ENCODE results near the gene SLC6A13. TPM values are rescaled to one million over a fixed set of nuclear protein-coding genes. Genes with fewer than 3 reads are reported as not detected.

SLC6A13 gene
- total RNA-seq, 1 experiment from 2014 or later: not detected

- no peak overlapping the region for H3K56ac ChIP-seq (ENCODE audit: insufficient read length, low read depth, low read length)
- H2AFZ ChIP-seq (ENCODE audit: low read length): no peak overlapping the region
- no peak overlapping the region for H2BK15ac ChIP-seq (ENCODE audit: low read depth, low read length)
- no peak overlapping the region for H3K9ac ChIP-seq (ENCODE audit: extremely low read depth, insufficient read length, low read length)
- no peak overlapping the region for H2BK20ac ChIP-seq (ENCODE audit: low read depth, low read length, poor library complexity, severe bottlenecking)
- H4K5ac ChIP-seq (ENCODE audit: insufficient read length, low read depth, low read length): no peak overlapping the region
- Mint-ChIP-seq H3K9me3 (no peaks in the 10 kb centered on the region), H3K27ac (no peak overlapping the region), H3K27me3 (ENCODE audit: low read depth) (peaks cover 8% of the 10 kb centered on the region), H3K4me1 (peaks cover 33 to 60% of the 10 kb centered on the region in 2 experiments), H3K36me3 (ENCODE audit: insufficient read depth in 1 of 3, low read depth in 3 of 3) (no peaks in the 10 kb centered on the region; a peak in 2 of 7 replicates), H3K4me3 (no peak overlapping the region)
- no peak overlapping the region for H4K8ac ChIP-seq (replicated peaks; ENCODE audit: insufficient read length, low read depth, low read length)
- no peaks in the 10 kb centered on the region for H3K27me3 ChIP-seq (ENCODE audit: insufficient read depth, low read length)
- no peak overlapping the region for H2BK5ac ChIP-seq (ENCODE audit: insufficient read length, low read length)
- no peak overlapping the region for H2AK5ac ChIP-seq (ENCODE audit: insufficient read length, low read length)
- no peak overlapping the region for H2BK12ac ChIP-seq (ENCODE audit: insufficient read length, low read depth, low read length)
- H3T11ph ChIP-seq (ENCODE audit: low read length): no peak overlapping the region
- H4K20me1 ChIP-seq (ENCODE audit: control insufficient read depth, insufficient read depth, insufficient read length): no peaks in the 10 kb centered on the region
- H2BK120ac ChIP-seq (ENCODE audit: low read depth, low read length, poor library complexity, severe bottlenecking): no peak overlapping the region
- no peak overlapping the region for H3K27ac ChIP-seq (ENCODE audit: insufficient read length, low read depth, low read length)
- DNase-seq: no peak
- no peaks in the 10 kb centered on the region for H3K79me1 ChIP-seq (ENCODE audit: insufficient read depth, low read depth, low read length, poor library complexity, severe bottlenecking)
- WGBS (ENCODE audit: extremely low coverage, insufficient read length, low lambda C conversion rate): no CpG with 5 or more reads among the region's 23 CpGs
- no peaks in the 10 kb centered on the region for H3K9me3 ChIP-seq (ENCODE audit: control insufficient read depth, low read depth, low read length)
- no peak overlapping the region for H3K18ac ChIP-seq (ENCODE audit: insufficient read length, low read depth, low read length)
- no peak for TF ChIP-seq CTCF (conservative IDR thresholded peaks at IDR 0.05)
- H3K23me2 ChIP-seq (ENCODE audit: insufficient read length, low read depth, low read length, poor library complexity, severe bottlenecking): no peaks in the 10 kb centered on the region
- no peaks in the 10 kb centered on the region for H3K79me2 ChIP-seq (ENCODE audit: insufficient read depth, low read length)
- H3K23ac ChIP-seq (ENCODE audit: insufficient read length, low read depth, low read length): no peak overlapping the region
- H3K4me1 ChIP-seq (ENCODE audit: insufficient read depth, low read length): peaks cover 6% of the 10 kb centered on the region; the same call in 1 of the 2 replicates
- no peak overlapping the region for H3K4ac ChIP-seq (ENCODE audit: low read depth, low read length)
- no peak overlapping the region for H4K91ac ChIP-seq (ENCODE audit: insufficient read length, low read depth, low read length)
- no peak overlapping the region for H3K4me2 ChIP-seq (ENCODE audit: insufficient read depth, insufficient read length, low read length)
- H3K14ac ChIP-seq (ENCODE audit: insufficient read depth, low read length): no peak overlapping the region
Observed at GRCh38 chr12:174596-174995, 88.0 kb downstream of the SLC6A13 start.

Data from H9 (cell line).